Hair follicular keratinocyte (primary cell): ENCODE results near the gene KCNA10. TPM values are rescaled to one million over a fixed set of nuclear protein-coding genes. Genes with fewer than 3 reads are reported as not detected.

Experiments
- total RNA-seq: library from RNA; depleted of rRNA; stranded (reverse); fragments of >200 nt; gene quantifications from 2 replicates; pipeline ENCODE4 v1.2.3, GENCODE V29; 2015

The KCNA10 gene
- total RNA-seq: not detected in 2 replicates

GRCh38 chr1:110519125-110519810 is at the start of gene KCNA10:
Gene KCNA10, minus strand, starts transcription at chr1:110519175. Its CDS starts 388 bp downstream, at chr1:110518787.

Other genes with a start within 250 kb of the KCNA10 start
- 14.1 and 18.3 TPM in 2 replicates for gene RBM15, start 179.8 kb downstream of the KCNA10 start, total RNA-seq
- 0.95 and 1.2 TPM in 2 replicates for gene SLC16A4, start 128.1 kb downstream of the KCNA10 start, total RNA-seq
- 109 and 129 TPM in 2 replicates for gene LAMTOR5, start 111.5 kb downstream of the KCNA10 start, total RNA-seq
- gene PROK1, start 68.0 kb downstream of the KCNA10 start, total RNA-seq: not detected in 2 replicates
- gene KCNA2, start 87.2 kb upstream of the KCNA10 start, total RNA-seq: not detected in 2 replicates
- not detected in 2 replicates for gene KCNA3, start 155.8 kb upstream of the KCNA10 start, total RNA-seq